Trophoblast cell (in vitro differentiated cells and primary cell): ENCODE results near the gene NGB. TPM values are rescaled to one million over a fixed set of nuclear protein-coding genes. Genes with fewer than 3 reads are reported as not detected.
"Not testable (repeated sequence)": the region's sequence is repeated elsewhere in the genome, so short reads cannot be mapped to it uniquely, and the experiment has no call there.

Experiments used
- DNase-seq, 2 donors: peaks; one replicate each; pipeline ENCODE4 v3.0.0-alpha.2; 2016
- H2AFZ ChIP-seq: 2 replicates; pipeline ENCODE4 v1.6.1; 2013; ENCODE audit warnings: low read length, moderate library complexity, mild to moderate bottlenecking; ENCODE audit not compliant: insufficient read depth, poor library complexity
- H2AK5ac ChIP-seq: 2 replicates; pipeline ENCODE4 v1.6.1; 2013; ENCODE audit warnings: mild to moderate bottlenecking, low read length
- H2BK120ac ChIP-seq: 2 replicates; pipeline ENCODE4 v1.6.1; 2013; ENCODE audit warnings: low read length, mild to moderate bottlenecking, moderate library complexity; ENCODE audit not compliant: insufficient read depth, poor library complexity
- H2BK12ac ChIP-seq: 2 replicates; pipeline ENCODE4 v1.6.1; 2013; ENCODE audit warnings: mild to moderate bottlenecking, low read length, moderate library complexity
- H2BK5ac ChIP-seq: 2 replicates; pipeline ENCODE4 v1.6.1; 2013; ENCODE audit warnings: low read length, low read depth, moderate library complexity, mild to moderate bottlenecking; ENCODE audit not compliant: poor library complexity
- H3K14ac ChIP-seq: 2 replicates; pipeline ENCODE4 v1.6.1; 2013; ENCODE audit warnings: mild to moderate bottlenecking, low read length
- H3K18ac ChIP-seq: 2 replicates; pipeline ENCODE4 v1.6.1; 2013; ENCODE audit warnings: mild to moderate bottlenecking, low read length
- H3K23ac ChIP-seq: 2 replicates; pipeline ENCODE4 v1.6.1; 2013; ENCODE audit warnings: low read length
- H3K27ac ChIP-seq: 2 replicates; pipeline ENCODE4 v1.5.1; 2013; ENCODE audit warnings: low read depth, mild to moderate bottlenecking, inconsistent platforms, low read length, moderate library complexity
- H3K27me3 ChIP-seq: 2 replicates; pipeline ENCODE4 v1.6.1; 2013; ENCODE audit warnings: inconsistent platforms, mild to moderate bottlenecking, low read length, moderate library complexity; ENCODE audit not compliant: insufficient read depth
- H3K36me3 ChIP-seq, 2 experiments: 1 replicate in 1 of 2; 2 replicates in 1 of 2; pipeline ENCODE4 v1.6.1; 2013; ENCODE audit warnings: low read length in 2 of 2, mild to moderate bottlenecking in 2 of 2, moderate library complexity in 1 of 2; ENCODE audit not compliant: insufficient read depth in 2 of 2, control insufficient read depth in 1 of 2
- H3K4ac ChIP-seq: 2 replicates; pipeline ENCODE4 v1.6.1; 2013; ENCODE audit warnings: low read depth, mild to moderate bottlenecking, low read length, moderate library complexity
- H3K4me1 ChIP-seq, 2 experiments: 1 replicate in 1 of 2; 2 replicates in 1 of 2; pipeline ENCODE4 v1.6.1; 2013; ENCODE audit warnings: low read length in 2 of 2, mild to moderate bottlenecking in 2 of 2, moderate library complexity in 1 of 2; ENCODE audit not compliant: insufficient read depth in 2 of 2, control insufficient read depth in 1 of 2
- H3K4me2 ChIP-seq: 2 replicates; pipeline ENCODE4 v1.6.1; 2013; ENCODE audit warnings: inconsistent platforms, mild to moderate bottlenecking, low read length, moderate library complexity
- H3K4me3 ChIP-seq: 2 replicates; pipeline ENCODE4 v1.5.1; 2013; ENCODE audit warnings: mild to moderate bottlenecking, low read depth, low read length, inconsistent platforms
- H3K79me1 ChIP-seq: one replicate; pipeline ENCODE4 v1.6.1; 2013; ENCODE audit warnings: low read length
- H3K79me2 ChIP-seq: 2 replicates; pipeline ENCODE4 v1.6.1; 2013; ENCODE audit warnings: low read length, mild to moderate bottlenecking; ENCODE audit not compliant: control insufficient read depth, insufficient read depth, poor library complexity
- H3K9ac ChIP-seq: 2 replicates; pipeline ENCODE4 v1.6.1; 2013; ENCODE audit warnings: mild to moderate bottlenecking, low read length
- H3K9me3 ChIP-seq: 2 replicates; pipeline ENCODE4 v1.6.1; 2013; ENCODE audit warnings: low read depth, mild to moderate bottlenecking, control low read depth, inconsistent platforms, low read length; ENCODE audit not compliant: insufficient read depth
- H4K12ac ChIP-seq: 2 replicates; pipeline ENCODE4 v1.6.1; 2013; ENCODE audit warnings: low read depth, mild to moderate bottlenecking, low read length, moderate library complexity
- H4K8ac ChIP-seq: 2 replicates; pipeline ENCODE4 v1.6.1; 2013; ENCODE audit warnings: low read depth, mild to moderate bottlenecking, low read length, moderate library complexity
- H4K91ac ChIP-seq: one replicate; pipeline ENCODE4 v1.6.1; 2013; ENCODE audit warnings: low read depth, mild to moderate bottlenecking, low read length, moderate library complexity
- WGBS: extraction: QIAGEN DNeasy Blood & Tissue Kit; methylation state at CpG from one replicate; pipeline ENCODE4 v1.1.7; 2013; ENCODE audit warnings: missing lambda C conversion rate; ENCODE audit not compliant: insufficient read length, insufficient coverage; ENCODE audit errors: extremely low coverage; 5-methylcytosine and 5-hydroxymethylcytosine counted together
- polyA plus RNA-seq: library from polyadenylated mRNA; stranded (reverse); fragments of 200-250 nt; gene quantifications from 2 replicates; pipeline ENCODE4 v1.2.3, GENCODE V29; 2013

Gene NGB
- polyA plus RNA-seq, result not detected in 2 replicates

- H2BK12ac ChIP-seq, result no peak within 1 kb of the TSS
- H3K4ac ChIP-seq, result no peak within 1 kb of the TSS
- no peaks in the 10 kb centered on the region for H3K79me2 ChIP-seq
- H3K27ac ChIP-seq, result no peak within 1 kb of the TSS
- no peak within 1 kb of the TSS for H3K9ac ChIP-seq
- H4K8ac ChIP-seq, result no peak within 1 kb of the TSS
- H3K23ac ChIP-seq, result no peak within 1 kb of the TSS
- H3K79me1 ChIP-seq, result no peaks in the 10 kb centered on the region
- H3K4me3 ChIP-seq, result peak within 1 kb of the TSS; percentile 30
- peaks cover 33% of the 10 kb centered on the region for H3K27me3 ChIP-seq
- WGBS, result no CpG with 5 or more reads among the region's 38 CpGs
- no peak within 1 kb of the TSS for H2AK5ac ChIP-seq
- no peak within 1 kb of the TSS for H3K18ac ChIP-seq
- peaks cover 4% of the 10 kb centered on the region for H3K9me3 ChIP-seq
- DNase-seq, result no peak
- no peak within 1 kb of the TSS for H2BK5ac ChIP-seq
- no peak within 1 kb of the TSS for H4K12ac ChIP-seq
- no peak within 1 kb of the TSS for H2BK120ac ChIP-seq
- peaks cover 2% of the 10 kb centered on the region in 2 experiments for H3K36me3 ChIP-seq
- no peak within 1 kb of the TSS for H3K14ac ChIP-seq
- peak within 1 kb of the TSS; percentile 51 for H3K4me2 ChIP-seq
- peaks cover 3 to 5% of the 10 kb centered on the region in 2 experiments for H3K4me1 ChIP-seq
- H2AFZ ChIP-seq, result no peak within 1 kb of the TSS
- no peak within 1 kb of the TSS for H4K91ac ChIP-seq
Observed at GRCh38 chr14:77271113-77271710, at the start of gene NGB. Gene NGB, minus strand, starts transcription at chr14:77271206. Its CDS starts 269 bp downstream, at chr14:77270937.

- H2AFZ ChIP-seq, result peak within 1 kb of the TSS; percentile 99
- peak within 1 kb of the TSS; percentile 99 for H3K18ac ChIP-seq
- no peak within 1 kb of the TSS for H3K23ac ChIP-seq
- H3K4me2 ChIP-seq, result peak within 1 kb of the TSS; percentile 92
- peak within 1 kb of the TSS; percentile 98 for H2BK5ac ChIP-seq
- no peak within 1 kb of the TSS for H2BK12ac ChIP-seq
- H3K79me2 ChIP-seq, result peaks cover 5% of the 10 kb centered on the region
- H3K27me3 ChIP-seq, result no peaks in the 10 kb centered on the region
- peak within 1 kb of the TSS; percentile 93 for H3K4me3 ChIP-seq
- peak within 1 kb of the TSS; percentile 97 for H3K27ac ChIP-seq
- peaks cover 5 to 16% of the 10 kb centered on the region in 2 experiments for H3K4me1 ChIP-seq
- peak within 1 kb of the TSS; percentile 99 for H4K12ac ChIP-seq
- peak within 1 kb of the TSS; percentile 99 for H3K14ac ChIP-seq
- H3K36me3 ChIP-seq, result no peaks in the 10 kb centered on the region
- peak; percentile 92 to 98 for DNase-seq
- peak within 1 kb of the TSS; percentile 81 for H2BK120ac ChIP-seq
- no CpG with 5 or more reads among the region's 69 CpGs for WGBS
- H3K9me3 ChIP-seq, result no peaks in the 10 kb centered on the region
- peak within 1 kb of the TSS; percentile 96 for H3K9ac ChIP-seq
- H4K91ac ChIP-seq, result peak within 1 kb of the TSS; percentile 97
- peak within 1 kb of the TSS; percentile 67 for H3K4ac ChIP-seq
- peaks cover 12% of the 10 kb centered on the region for H3K79me1 ChIP-seq
- peak within 1 kb of the TSS; percentile 66 for H2AK5ac ChIP-seq
- peak within 1 kb of the TSS; percentile 98 for H4K8ac ChIP-seq
Observed at GRCh38 chr14:77320238-77320935, 49.4 kb upstream of the NGB start, which contains the start of gene POMT2. Gene POMT2, minus strand, starts transcription at chr14:77320883. Its CDS starts 202 bp downstream, at chr14:77320681.

GRCh38 chr14:77319422-77319821 lies 48.4 kb upstream of the NGB start:
- Histone ChIP-seq H3K4me2 (no peak overlapping the region), H3K27ac (no peak overlapping the region), H3K9ac (no peak overlapping the region), H3K18ac (no peak overlapping the region), H4K91ac (no peak overlapping the region), H3K4me3 (no peak overlapping the region), H3K14ac (no peak overlapping the region), H3K27me3 (no peaks in the 10 kb centered on the region), H2BK120ac (no peak overlapping the region), H3K79me2 (peaks cover 9% of the 10 kb centered on the region), H3K9me3 (no peaks in the 10 kb centered on the region), H2BK12ac (no peak overlapping the region), H4K8ac (no peak overlapping the region), H2AK5ac (no peak overlapping the region), H2AFZ (no peak overlapping the region), H3K4ac (no peak overlapping the region), H3K23ac (no peak overlapping the region), H3K4me1 (peaks cover 14 to 17% of the 10 kb centered on the region in 2 experiments), H3K36me3 (no peaks in the 10 kb centered on the region), H2BK5ac (no peak overlapping the region), H3K79me1 (peaks cover 21% of the 10 kb centered on the region), H4K12ac (no peak overlapping the region)
- no peak for DNase-seq
- no CpG with 5 or more reads among the region's 5 CpGs for whole genome bisulfite sequencing

- H2AK5ac ChIP-seq, H3K14ac ChIP-seq, H3K4ac ChIP-seq, H4K91ac ChIP-seq, H2BK12ac ChIP-seq, H3K79me2 ChIP-seq, H2BK120ac ChIP-seq, H3K27me3 ChIP-seq, H2AFZ ChIP-seq, H3K9me3 ChIP-seq, H4K8ac ChIP-seq, H3K23ac ChIP-seq, H2BK5ac ChIP-seq, H4K12ac ChIP-seq, H3K36me3 ChIP-seq, DNase-seq, H3K4me2 ChIP-seq, H3K27ac ChIP-seq, H3K9ac ChIP-seq, H3K18ac ChIP-seq, H3K4me3 ChIP-seq: not testable (repeated sequence)
- WGBS, result no CpG with 5 or more reads among the region's 11 CpGs
- peaks cover 18 to 23% of the 10 kb centered on the region in 2 experiments for H3K4me1 ChIP-seq
- H3K79me1 ChIP-seq, result peaks cover 25% of the 10 kb centered on the region
Observed at GRCh38 chr14:77318756-77319155, 47.8 kb upstream of the NGB start.
